Stimulated activated CD8-positive, alpha-beta memory T cell treated with anti-CD3 and anti-CD28 coated beads, Interleukin-15, amount 100 ng/mL, for 24 hours (primary cell): ENCODE measurements around the gene CXXC5.

Experiments used
- DNase-seq: peaks from one replicate; pipeline ENCODE4 v3.0.0-alpha.2; 2020; ENCODE audit warnings: low read depth

Gene CXXC5

DNA sequence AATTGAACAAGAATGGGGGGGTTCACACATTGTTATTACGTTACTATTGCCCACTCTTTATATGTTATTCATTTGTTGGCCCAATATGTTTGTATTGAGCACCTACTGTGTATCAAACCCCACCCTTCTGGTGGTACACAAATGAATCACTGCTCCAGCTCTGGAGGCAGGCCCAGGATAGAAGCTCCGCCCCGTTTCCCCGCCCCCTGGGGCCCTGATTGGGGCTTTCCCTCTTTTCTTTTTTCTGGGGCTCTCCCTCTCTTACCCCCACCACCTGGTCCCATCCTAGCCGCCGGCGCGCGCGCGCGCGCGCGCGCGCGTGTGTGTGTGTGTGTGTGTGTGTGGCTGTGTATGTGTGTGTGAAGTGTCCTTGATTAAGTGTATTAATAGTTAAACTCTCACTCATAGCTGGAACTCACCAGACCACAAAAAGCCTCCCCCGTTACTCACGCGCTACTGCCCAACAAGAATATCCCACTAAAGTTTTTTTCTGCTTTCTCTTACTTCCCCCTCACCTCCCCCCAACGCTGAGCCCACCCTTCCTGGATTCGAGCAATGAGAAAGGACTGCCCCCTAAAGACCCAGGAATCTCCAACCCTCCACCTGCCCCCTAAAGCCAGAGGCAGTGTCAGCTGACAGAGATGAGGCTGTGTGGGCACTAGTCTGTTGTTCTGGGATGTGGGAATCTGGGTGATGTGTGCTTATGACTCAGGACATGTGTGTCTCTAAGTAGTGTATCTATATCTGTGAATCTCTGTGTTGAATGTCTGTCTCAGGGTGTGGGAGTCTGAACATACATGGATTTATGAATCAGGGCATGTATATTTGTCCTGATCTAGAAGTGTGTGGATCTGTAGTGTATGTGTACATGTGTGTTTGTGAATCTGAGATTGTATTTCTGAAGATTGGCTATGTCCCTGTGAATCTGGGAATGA lies 4.0 kb downstream of the CXXC5 start:
- no peak for DNase-seq

DNA sequence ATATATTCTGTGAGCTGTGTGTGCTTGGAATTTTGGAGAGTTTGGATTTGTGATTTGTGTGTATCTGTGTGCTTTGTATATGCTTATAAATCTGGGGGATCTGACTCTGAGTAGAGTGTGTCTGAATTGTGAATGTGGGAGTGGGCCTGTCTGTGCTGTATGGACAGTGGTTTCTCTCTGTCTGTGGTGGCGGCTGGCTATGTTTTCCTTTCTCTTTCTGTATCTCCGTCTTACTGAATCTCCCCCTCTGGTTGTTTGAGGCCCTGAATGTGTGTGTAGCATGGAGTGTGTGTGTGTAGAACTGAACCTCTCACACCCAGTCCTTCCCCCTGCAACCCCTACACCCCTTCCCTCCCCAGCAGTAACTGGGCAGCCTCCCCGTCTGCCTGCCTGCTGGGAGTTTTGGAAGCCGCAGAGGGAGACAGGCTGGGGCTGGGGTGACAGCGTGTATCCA lies 4.7 kb downstream of the CXXC5 start:
- DNase-seq, result no peak

DNA sequence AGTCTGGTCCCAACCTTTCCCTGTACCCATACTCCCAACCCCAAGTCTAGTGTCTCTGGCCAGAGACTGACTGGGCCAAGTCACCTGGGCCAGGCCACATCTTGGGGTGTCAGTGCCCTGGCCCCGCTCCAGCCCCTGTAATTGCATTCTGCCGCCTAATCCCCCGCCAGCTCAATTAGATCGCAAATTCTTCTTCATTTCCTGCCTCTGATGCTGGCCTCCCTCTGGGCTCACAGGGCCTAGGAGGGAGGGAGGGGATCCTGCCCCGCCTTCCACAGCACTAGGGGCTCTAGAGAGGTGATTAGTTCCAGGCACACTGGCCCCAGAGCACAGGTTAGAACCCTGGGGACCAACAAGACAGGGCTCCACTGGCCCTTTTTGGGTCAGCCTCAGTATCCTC lies 5.5 kb downstream of the CXXC5 start:
- no peak for DNase-seq

DNA sequence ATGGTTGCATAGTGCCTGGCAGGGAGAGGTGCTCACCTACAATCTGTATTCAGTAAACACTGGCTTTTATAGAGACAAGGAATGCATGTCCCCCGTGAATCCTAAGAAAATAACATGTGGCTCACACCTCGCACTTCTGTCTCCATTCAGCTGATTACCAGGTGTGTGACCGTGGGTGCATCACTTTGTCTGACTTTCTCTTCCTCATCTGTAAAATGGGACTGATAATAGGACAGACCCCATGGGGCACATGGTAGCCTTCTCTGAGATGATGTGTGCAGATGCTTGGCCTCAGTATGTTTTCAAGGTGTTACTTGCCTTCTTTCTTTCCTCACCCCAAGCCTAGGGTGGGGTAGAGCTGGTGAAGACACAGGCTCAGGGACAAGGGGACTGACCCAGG lies 6.3 kb downstream of the CXXC5 start:
- DNase-seq, result no peak

DNA sequence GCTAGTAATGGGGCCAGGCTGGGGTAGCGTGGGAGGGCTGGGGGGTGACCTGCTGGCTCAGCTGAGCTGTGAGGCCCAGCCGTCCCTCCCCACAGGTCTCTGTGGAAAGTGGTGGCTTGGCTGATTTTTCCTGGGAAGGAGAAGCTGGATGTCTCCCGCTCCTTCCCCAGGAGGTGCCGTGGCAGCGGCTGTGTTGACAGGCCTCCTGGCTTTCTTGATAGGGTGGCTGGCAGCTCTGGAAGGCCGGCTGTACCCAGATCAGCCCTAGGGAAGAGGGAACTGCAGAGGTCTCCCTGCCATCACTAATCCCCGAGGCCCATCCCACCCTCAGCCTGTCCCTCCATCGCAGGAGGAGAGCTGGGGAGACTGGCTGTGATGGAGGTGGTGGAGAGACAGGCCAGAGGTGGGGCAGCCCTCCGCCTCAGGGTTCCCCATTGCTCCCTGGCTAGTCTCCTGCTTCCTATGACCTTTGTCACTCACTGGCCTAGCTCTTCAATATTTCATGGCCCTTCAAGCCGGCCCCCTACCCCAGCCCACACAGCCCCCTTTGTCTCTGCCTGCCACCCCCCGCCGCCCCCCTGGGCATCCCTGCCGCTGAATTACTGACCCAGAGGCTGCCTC lies 6.8 kb downstream of the CXXC5 start:
- no peak for DNase-seq

DNA sequence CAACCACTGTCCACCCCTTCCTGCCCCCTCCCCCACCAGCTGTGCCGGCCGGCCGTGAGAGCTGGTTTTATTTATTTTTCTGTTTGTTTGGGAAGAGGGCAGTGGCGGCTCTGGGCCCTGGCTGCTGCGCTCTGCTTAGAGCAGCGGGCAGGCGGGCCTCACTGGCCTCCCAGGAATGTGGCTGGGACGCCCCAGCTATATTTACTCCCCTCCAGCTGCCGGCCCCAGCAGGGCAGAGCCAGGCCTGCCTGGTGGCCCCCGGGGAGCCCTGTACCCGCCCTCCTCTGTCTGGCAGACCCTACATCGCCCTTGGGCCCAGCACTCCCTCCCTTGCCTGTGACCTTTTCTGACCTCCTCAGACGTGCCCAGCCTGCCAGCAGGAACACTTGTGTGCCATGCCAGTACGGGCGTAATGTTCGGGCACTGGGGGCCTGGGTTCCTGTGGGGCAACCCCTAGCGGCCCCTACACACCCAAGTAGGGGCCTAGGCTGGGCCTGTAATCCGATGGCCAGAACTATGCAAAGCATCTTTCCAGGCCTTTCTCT lies 7.7 kb downstream of the CXXC5 start:
- no peak for DNase-seq

DNA sequence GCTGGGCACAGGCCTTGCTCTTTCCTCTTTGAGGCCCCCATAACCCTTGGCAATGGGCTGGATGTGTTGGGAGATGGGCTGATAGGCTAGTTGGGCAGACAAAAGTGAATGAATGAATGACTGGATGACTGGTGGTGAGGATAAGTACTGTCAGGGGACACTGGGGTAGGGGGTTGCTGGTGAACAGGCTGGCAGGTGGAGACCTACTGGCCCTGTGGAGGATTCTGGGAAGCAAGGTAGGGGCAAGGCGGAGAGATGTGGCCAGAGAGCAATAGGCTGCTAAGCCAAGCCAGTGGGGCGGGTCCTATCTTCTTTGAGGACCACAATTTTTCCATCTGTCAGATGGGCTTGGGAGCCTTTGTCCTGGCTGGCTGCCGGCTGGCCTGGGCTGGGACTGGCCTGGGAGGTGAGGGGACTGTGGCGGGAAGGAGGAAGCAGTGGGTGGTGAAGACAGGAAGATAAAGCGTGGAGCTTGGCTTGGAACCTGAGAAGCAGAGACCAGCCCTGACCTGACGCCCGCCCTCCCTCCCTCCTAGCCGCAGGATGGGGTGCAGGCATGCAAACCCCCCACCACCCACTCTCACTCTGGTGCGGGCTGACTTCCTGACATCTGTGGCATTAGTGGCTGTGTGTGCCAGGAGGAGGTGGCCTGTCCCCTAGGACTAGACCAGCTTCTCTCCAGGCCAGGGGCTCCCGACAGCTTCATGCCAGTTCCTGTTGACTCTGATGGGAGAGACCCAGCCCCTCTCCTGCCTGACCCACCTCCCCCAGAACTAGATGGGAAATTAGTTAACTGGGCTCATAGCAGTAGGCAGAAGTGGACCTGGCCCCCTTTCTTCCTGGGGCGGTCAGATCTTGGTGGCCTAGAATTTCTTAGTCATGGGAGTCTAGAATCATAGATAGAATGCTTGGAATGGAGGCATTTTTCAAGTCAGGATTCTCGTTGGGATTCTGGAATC lies 9.5 kb downstream of the CXXC5 start:
- no peak for DNase-seq

DNA sequence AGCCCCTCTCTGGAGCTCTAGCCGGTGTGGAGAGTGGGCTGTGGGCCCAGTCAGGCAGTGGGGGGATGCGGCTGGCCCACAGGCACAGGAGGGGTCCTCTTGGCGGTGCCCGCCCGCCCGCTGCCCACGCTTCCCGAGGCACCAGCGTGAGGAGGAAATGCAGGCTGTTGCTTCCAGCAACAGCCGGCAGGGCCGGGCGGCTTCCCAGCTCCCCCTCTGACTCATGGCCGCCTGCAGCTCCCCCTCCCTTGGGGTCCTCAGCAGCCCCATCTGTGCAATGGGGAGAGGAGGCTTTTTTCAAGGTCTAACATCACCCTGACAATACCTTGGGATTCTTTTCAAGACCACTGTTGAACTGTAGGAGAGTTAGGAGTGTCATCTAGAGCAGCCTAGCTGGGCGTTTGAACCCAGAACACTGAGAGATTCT lies 10.4 kb downstream of the CXXC5 start:
- no peak for DNase-seq

DNA sequence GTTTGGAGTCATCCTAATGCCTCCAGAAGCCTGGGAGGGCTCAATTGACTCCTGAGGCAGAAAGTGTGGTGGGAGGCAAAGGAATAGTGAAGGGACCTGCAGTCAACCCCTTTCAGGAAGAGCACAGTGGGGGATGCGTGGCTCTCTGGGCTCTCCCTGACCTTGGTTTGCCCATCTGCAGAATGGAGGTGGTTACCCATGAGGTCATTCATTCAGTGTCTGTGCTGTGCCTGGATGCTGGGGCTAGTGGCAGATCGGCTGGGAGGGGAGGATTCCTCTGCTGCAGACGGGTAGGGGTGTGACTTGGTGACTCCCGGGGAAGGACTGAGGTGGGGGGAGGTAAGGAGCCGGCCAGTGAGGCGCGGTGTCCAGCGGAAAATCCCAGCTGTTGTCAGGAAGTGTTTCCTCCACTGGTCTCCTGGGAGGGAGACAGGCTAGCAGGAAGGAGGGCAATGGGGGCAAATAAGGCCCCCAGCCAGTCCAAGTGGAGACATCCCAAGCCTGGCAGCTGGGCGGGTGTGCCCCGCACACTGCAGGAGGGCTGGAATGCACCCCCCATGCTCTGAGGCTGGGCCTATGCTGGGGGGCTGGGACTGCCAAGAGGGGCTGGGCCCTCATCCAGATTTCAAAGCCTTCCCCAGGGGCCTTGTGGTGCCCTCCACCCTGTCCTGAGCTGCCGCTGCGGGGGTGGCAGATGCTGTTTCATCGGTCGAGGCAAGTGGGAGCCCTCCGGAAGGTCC lies 10.9 kb downstream of the CXXC5 start:
- DNase-seq, result no peak

DNA sequence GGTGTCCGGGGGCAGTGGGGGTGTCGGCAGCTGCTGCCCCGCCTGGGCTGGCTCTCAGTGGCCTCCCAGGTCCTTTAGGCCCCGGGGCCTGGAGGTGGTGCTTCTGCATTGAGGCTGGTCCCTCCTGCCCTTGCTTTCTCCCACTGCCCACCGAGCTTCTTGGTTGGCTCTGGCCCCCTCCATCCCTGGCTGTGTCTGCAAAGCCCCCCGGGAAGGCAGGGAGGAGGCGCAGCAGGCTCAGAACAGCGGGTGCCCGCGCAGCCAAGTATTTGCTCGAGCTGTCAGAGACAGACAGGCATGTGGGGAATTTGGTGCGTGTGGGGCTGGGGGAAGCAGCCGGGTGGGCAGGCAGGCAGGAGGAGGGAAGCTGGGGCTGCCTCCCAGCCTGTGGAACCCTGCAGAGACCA lies 11.5 kb downstream of the CXXC5 start:
- no peak for DNase-seq

DNA sequence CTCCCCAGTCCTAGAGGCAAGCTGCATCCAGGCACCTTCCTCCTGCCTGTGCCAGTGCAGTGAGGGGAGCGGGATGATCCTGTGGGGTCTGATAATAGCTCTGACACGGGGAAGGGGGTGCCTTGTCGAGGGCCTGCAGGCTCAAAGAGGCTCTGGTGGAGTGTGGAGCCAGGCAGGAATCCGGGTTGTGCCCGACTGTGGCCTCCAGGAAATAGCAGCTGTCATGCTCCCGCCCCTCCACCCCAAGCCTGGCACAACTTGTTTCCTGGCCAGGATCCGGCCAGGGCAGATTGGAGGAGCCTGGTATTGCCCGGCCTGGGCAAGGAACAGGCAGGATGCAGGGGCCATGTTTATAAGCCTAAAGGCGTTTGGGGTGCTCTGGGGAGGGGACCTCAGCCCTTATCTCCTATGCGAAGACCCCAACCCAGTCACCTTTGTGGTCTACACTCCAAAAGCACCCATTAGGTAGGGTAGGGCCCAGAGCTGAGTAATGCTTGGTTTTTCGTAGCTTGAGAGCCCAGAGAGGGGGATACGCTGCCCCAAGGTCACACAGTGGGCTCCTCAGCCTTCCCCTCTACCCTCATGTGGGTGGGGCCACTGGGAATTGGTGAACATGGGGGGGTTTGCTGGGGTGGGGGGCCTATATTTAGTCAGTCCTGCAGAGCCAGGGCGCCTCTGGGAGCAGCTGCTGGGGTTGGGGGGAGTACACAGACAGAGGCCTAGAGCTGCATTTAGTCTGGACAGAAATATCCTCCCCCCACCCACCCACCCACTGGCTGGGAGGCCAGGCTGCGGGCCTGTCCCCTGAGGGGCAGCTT lies 12.2 kb downstream of the CXXC5 start:
- no peak for DNase-seq

DNA sequence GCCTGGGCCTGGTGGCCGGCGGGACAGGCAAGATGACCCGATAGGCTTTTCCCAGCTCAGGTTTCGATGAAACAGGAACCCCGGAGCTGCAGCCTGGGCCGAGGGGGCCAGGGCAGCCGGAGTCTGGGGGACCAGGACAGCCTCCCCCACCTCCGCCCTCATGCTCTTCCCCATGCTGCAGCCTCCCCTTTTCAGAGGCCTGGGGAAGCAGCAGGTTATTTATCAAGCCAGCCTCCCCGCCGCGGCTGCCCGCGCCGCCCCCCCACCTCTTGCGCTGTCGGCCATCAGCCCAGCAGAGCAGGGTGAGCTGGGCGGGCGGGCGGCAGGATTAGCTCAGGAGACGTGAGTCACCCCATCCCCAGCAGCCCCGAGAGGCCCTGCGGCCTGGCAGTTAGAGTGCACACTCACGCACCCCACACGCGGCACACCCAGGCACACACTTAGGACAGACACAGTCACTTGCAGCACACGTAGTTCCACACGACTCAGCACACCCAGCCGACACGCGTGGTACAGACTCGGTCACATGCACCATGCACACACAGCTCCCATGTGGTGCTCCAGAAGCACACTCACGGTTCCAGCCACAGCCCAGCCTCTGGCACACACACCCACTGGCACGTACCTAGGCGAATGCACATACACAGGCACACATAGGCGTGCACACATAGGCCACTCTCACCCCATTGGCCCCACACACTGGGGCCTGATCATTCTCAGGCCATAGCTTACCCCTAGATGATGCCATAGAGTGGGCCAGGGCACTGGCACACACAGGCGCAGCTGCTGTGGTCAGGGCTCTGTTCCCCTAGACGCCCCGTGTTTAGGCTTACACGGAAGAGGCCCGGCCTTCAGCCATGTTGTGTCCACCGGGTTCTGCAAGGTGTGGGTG lies 13.0 kb downstream of the CXXC5 start:
- DNase-seq, result no peak

DNA sequence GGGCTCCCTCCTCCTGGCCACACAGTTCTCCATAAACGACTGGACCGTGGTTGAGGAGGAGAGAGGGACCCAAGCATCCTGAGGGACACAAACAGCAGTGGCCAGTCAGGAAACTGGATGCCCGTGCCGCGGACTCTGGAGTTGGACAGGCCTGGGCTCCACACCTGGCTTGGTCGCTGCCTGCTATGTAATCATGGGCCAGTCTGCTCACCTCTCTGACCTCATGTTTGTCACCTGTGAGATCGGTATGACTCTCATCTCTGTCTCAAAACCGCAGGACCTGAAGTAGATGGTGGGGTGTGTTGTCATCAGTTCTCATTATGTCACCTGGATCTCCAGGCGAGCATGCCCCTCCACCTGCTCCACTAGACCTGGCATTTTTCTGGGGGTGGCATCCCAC lies 14.5 kb downstream of the CXXC5 start:
- DNase-seq, result no peak

DNA sequence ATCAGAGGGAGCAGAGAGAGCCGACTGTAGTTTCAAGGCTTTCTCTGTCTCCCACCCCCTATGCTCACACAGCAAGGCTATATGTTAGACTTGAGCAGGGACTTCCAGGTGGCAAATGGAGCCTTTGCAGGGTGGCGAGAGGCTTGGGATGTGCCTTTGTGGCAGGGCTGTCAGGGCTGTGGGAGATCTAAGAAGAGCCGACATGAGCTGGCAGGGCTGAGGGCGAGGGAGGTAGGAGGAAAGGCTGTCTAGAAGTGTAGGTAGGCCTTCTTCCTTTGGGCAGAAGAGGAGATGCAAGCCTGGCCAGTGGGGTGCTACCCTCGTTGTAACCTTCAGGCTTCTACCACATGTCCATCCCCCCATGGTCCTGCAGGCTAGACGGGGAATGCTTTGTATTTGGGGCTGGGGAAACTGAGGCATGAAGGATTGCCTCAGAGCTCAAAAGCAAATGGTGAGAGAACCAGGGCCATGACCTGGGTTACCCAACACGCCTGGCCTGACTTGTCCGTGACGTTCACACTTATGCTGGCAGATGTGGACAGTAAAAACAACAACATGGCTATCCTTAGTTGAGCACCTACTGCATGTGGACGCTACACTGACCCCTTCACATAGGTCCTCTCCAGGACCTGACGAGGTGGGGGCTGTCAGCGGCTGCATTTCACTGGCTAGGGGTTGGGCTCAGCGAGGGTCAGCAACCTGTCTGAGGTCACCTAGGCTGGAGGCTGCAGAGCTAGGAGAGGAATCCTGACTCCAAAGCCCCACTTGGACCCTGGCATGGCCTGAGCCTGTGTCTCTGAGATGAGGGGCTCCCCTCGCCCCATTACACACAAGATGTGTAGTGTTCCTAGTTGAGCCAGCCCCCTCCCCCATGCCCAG lies 15.3 kb downstream of the CXXC5 start:
- no peak for DNase-seq

DNA sequence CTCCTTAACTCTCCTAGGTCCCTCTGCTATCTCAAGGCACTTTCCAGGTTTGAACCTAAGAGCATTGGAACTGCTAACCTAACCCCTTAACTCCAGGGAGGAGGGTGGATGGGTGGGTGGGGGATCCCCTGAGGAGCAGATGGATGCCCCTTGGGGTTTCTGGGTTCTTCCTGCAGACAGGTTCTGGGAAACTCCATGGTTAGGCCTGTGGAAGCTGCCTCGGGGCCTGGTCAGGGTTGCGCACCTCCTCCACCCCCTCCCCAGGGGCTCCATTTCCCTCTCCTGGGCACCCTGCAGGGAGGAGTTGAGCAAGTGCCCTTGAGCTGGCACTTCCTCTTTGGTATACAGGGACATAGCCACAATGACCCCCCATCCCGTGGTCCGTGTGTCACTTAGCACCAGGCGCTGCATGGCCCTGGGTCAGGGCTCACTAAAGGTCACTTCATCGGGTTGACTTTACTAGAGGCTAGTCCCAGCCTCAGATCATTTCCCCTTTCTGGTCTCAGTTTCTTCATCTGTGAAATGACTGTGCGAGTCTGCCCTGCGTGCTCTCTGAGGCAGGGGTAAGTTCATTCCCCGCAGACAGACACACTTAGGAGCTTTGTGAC lies 16.0 kb downstream of the CXXC5 start:
- DNase-seq, result no peak

DNA sequence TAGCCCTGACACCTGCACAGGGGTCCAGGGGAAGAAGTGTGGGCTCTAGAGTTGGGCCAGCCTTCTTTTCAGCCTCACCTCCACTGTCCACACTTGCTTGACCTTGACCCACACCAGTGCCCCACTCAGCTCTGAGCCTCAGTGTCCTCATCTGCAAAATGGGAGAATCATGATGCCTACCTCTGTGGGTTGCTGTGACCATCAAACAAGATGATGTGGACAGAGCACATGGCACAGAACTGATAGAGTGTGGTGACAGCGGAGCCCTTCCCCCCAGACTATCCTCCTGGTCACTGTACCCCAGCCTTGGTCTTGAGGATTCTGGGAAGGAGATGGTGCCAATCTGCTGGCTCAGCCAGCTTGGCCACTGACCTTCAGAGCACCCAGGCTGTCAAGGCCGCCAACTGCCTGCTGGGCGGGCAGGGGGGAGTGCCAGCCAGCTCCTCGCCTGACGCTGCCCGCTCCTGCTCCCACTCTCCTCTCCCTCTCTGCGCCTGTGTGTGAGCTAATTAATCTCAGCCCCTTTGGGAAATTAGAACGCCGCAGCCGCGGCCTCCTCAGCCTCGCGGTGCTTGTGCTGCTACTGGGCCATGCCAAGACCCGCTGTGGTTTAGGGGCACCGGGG lies 16.7 kb downstream of the CXXC5 start:
- DNase-seq, result no peak

DNA sequence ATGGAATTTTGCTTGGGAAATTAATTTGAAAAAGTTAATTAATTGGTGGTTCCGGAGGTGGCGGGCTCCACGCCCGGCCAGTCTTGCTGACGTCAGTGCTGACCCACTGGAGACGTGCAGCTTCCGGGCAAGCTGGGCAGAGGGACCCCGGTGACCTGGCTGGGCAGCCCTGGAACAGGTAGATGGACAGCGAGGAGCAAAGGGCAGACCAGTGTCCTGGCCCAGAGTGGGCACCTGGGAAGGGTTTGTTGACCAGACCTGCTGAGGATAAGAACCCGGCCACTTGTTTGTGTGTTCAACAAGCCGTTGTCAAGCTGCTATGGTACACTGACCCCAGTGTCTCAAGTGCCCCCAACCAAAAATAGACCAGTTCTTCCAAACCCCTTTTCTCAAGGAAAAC lies 17.5 kb downstream of the CXXC5 start:
- no peak for DNase-seq
